ENCODE data around the gene NRIP3. TPM values are rescaled to one million over a fixed set of nuclear protein-coding genes. Genes with fewer than 3 reads are reported as not detected.
A peak's percentile ranks its signal among the peaks of the same experiment; 100 is the strongest.
"Not testable (repeated sequence)": the region's sequence is repeated elsewhere in the genome, so short reads cannot be mapped to it uniquely, and the experiment has no call there.

NRIP3 gene
- total RNA-seq, 1 donor from 2014 or later, result 42.7 TPM

DNA sequence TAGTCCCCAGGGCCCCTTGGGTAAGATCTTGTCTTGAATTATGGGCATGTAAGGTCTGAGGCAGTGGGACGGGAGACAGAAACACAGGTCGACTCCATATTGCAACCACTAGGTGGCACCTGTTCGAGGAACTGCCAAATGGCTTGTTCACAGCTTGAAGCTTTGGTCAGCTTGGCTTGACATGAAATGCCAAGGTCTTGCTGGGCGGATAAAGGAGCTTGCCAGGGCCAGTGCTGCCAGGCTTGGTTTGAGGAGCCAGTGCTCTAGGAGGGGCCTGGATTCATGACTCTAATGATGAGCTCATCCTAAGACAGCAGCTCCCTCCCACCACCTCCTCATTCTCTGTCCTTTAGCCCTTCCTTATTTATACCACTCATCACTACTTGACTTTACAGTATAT is 11.9 kb upstream of the NRIP3 start:
- Histone ChIP-seq H2AFZ (replicated peaks) (peak overlapping the region; percentile 32), H3K36me3 (no peaks in the 10 kb centered on the region), H3K4me3 (no peak overlapping the region), H4K20me1 (ENCODE audit: low read depth) (no peaks in the 10 kb centered on the region), H3F3A (ENCODE audit: low read depth) (peaks cover 10% of the 10 kb centered on the region), H3K4me2 (no peak overlapping the region), H3K4me1 (peaks cover 15% of the 10 kb centered on the region), H3K9ac (no peak overlapping the region), H3K79me2 (ENCODE audit: low read depth) (no peaks in the 10 kb centered on the region), H3K27me3 (no peaks in the 10 kb centered on the region), H3K27ac (no peak overlapping the region), H3K9me3 (ENCODE audit: low read depth) (no peaks in the 10 kb centered on the region)
- Mint-ChIP-seq H3K9me3 (peaks cover 7% of the 10 kb centered on the region), H3K4me1 (peaks cover 8% of the 10 kb centered on the region), H3K36me3 (peaks cover 1% of the 10 kb centered on the region), H3K4me3 (no peak overlapping the region), H3K27ac (no peak overlapping the region), H3K27me3 (ENCODE audit: insufficient read depth, low read depth) (no peaks in the 10 kb centered on the region)
- DNase-seq (ENCODE audit: low spot score), result peak; percentile 89
- TF ChIP-seq EZH2 (IDR thresholded peaks at IDR 0.05), result no peak
- peak; percentile 82 for TF ChIP-seq CTCF (IDR thresholded peaks at IDR 0.05)
- TF ChIP-seq EZH2phosphoT487 (IDR thresholded peaks at IDR 0.05), result no peak

DNA sequence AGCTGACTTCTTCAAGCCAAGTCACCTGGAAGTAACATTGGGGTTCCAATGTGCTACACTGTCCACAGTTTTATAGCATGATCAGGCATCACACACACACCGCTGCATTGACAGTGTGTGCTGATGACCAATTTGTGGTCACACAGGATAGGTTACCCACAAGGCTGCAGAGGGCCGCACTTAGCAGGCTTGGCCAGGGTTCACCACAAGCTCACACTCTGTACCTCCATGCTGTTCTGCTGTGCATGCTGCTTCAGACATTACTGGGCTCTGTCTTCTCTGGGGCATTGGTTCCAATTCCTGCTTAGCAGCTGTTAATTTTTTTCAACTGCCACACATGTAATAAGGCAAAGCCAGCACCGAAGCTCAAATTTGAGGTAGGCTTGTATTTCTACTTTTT is 11.0 kb upstream of the NRIP3 start:
- Histone ChIP-seq H3K27ac (no peak overlapping the region), H3K4me2 (no peak overlapping the region), H3K27me3 (no peaks in the 10 kb centered on the region), H3K79me2 (ENCODE audit: low read depth) (no peaks in the 10 kb centered on the region), H2AFZ (replicated peaks) (no peak overlapping the region), H3K4me3 (no peak overlapping the region), H3K4me1 (peaks cover 15% of the 10 kb centered on the region), H4K20me1 (ENCODE audit: low read depth) (no peaks in the 10 kb centered on the region), H3F3A (ENCODE audit: low read depth) (peaks cover 10% of the 10 kb centered on the region), H3K9ac (no peak overlapping the region), H3K36me3 (no peaks in the 10 kb centered on the region), H3K9me3 (ENCODE audit: low read depth) (no peaks in the 10 kb centered on the region)
- Mint-ChIP-seq H3K4me3 (no peak overlapping the region), H3K27me3 (ENCODE audit: insufficient read depth, low read depth) (no peaks in the 10 kb centered on the region), H3K4me1 (peaks cover 8% of the 10 kb centered on the region), H3K27ac (no peak overlapping the region), H3K9me3 (peaks cover 12% of the 10 kb centered on the region), H3K36me3 (peaks cover 1% of the 10 kb centered on the region)
- TF ChIP-seq CTCF (IDR thresholded peaks at IDR 0.05) (no peak), EZH2 (IDR thresholded peaks at IDR 0.05) (no peak), EZH2phosphoT487 (IDR thresholded peaks at IDR 0.05) (no peak)
- no peak for DNase-seq (ENCODE audit: low spot score)

DNA sequence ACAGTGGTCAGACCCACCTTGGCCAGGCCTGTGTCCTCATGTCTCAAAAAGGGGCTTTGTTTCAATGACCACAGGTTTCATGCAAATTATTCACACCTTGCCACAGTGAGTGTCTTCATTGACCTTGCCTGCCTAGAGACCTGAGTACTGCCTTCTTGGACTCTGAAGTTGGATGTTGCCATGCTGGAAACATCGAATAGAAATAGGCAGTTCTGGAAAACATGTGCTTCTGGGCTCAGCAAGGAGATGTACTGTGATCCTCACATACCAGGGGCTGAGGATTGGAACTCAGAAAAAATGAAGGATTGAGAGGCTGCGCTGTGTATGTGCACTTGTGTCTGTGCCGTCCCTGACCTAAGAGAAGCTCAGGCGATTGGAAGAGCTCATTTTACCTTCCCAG is 9.6 kb upstream of the NRIP3 start:
- Mint-ChIP-seq H3K4me1 (peaks cover 5% of the 10 kb centered on the region), H3K27ac (no peak overlapping the region), H3K36me3 (peaks cover 1% of the 10 kb centered on the region), H3K9me3 (peaks cover 12% of the 10 kb centered on the region), H3K27me3 (ENCODE audit: insufficient read depth, low read depth) (no peaks in the 10 kb centered on the region), H3K4me3 (no peak overlapping the region)
- TF ChIP-seq CTCF (IDR thresholded peaks at IDR 0.05) (no peak), EZH2phosphoT487 (IDR thresholded peaks at IDR 0.05) (no peak), EZH2 (IDR thresholded peaks at IDR 0.05) (no peak)
- Histone ChIP-seq H2AFZ (replicated peaks) (no peak overlapping the region), H4K20me1 (ENCODE audit: low read depth) (no peaks in the 10 kb centered on the region), H3F3A (ENCODE audit: low read depth) (peaks cover 10% of the 10 kb centered on the region), H3K36me3 (no peaks in the 10 kb centered on the region), H3K4me1 (peaks cover 15% of the 10 kb centered on the region), H3K9ac (no peak overlapping the region), H3K27ac (no peak overlapping the region), H3K9me3 (ENCODE audit: low read depth) (no peaks in the 10 kb centered on the region), H3K79me2 (ENCODE audit: low read depth) (no peaks in the 10 kb centered on the region), H3K4me2 (no peak overlapping the region), H3K4me3 (no peak overlapping the region), H3K27me3 (peaks cover 3% of the 10 kb centered on the region)
- DNase-seq (ENCODE audit: low spot score), result no peak

- not testable (repeated sequence) for H3K9me3 ChIP-seq (ENCODE audit: low read depth); H3K4me3 ChIP-seq; H3K36me3 Mint-ChIP-seq; H3F3A ChIP-seq (ENCODE audit: low read depth); H3K4me3 Mint-ChIP-seq; H3K27ac ChIP-seq; H3K79me2 ChIP-seq (ENCODE audit: low read depth); H3K9ac ChIP-seq; H3K4me1 ChIP-seq; H2AFZ ChIP-seq (replicated peaks); H3K4me1 Mint-ChIP-seq; DNase-seq (ENCODE audit: low spot score); H4K20me1 ChIP-seq (ENCODE audit: low read depth); H3K27ac Mint-ChIP-seq; H3K4me2 ChIP-seq; H3K36me3 ChIP-seq
- peaks cover 24% of the 10 kb centered on the region for H3K27me3 Mint-ChIP-seq (ENCODE audit: insufficient read depth, low read depth)
- peaks cover 12% of the 10 kb centered on the region for H3K9me3 Mint-ChIP-seq
- H3K27me3 ChIP-seq, result peaks cover 36% of the 10 kb centered on the region
Observed at GRCh38 chr11:9009538-9009937, 5.7 kb upstream of the NRIP3 start.

Measured in neural progenitor cell (in vitro differentiated cells).